Right lobe of liver (tissue), 4 donors: ENCODE results near the gene ARVCF.

Experiments used
- POLR2A ChIP-seq: fragments of 450-650 bp; IDR thresholded peaks from one replicate; pipeline ENCODE4 v1.6.1; 2017; ENCODE audit warnings: antibody characterized with exemption, mild to moderate bottlenecking
- TF ChIP-seq, protein P1 (sequence below), 4 donors: fragments of 200-600 bp in 3 of 4; fragments of 450-650 bp in 1 of 4; IDR thresholded peaks; one replicate each; pipeline versions ENCODE4 v1.5.1 to v1.8.0; 2016 to 2022; ENCODE audit warnings: antibody characterized with exemption in 4 of 4, mild to moderate bottlenecking in 2 of 4
- donor health status: DM: no; HTN: no; CAD: no.
- donor health status: DM: no; HTN: no; CAD: no.
- donor health status: DM: no; HTN: yes; CAD: no.

DNA sequence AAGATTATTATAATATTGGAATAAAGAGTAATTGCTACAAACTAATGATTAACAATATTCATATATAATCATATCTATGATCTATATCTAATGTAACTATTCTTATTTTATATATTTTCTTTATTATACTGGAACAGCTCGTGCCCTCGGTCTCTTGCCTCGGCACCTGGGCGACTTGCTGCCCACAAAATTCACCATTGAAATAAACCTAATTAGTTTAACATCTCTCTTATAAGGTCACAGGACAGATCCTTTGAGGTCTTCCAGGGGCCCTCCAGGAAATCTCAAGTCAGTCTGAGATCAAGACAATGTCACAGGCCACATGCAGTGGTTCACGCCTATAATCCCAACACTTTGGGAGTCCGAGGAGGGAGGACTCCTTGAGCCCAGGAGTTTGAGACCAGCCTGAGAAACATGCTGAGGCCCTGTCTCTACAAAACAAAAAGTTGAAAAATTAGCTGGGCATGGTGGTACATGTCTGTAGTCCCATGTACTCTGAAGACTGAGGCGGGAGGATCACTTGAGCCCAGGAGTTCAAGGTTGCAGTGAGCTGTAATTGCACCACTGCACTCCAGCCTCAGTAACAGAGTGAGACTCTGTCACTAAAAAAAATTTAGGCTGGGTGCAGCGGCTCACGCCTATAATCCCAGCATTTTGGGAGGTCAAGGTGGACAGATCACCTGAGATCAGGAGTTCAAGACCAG, 68.4 kb downstream of the ARVCF start:
- TF ChIP-seq, protein P1, sequence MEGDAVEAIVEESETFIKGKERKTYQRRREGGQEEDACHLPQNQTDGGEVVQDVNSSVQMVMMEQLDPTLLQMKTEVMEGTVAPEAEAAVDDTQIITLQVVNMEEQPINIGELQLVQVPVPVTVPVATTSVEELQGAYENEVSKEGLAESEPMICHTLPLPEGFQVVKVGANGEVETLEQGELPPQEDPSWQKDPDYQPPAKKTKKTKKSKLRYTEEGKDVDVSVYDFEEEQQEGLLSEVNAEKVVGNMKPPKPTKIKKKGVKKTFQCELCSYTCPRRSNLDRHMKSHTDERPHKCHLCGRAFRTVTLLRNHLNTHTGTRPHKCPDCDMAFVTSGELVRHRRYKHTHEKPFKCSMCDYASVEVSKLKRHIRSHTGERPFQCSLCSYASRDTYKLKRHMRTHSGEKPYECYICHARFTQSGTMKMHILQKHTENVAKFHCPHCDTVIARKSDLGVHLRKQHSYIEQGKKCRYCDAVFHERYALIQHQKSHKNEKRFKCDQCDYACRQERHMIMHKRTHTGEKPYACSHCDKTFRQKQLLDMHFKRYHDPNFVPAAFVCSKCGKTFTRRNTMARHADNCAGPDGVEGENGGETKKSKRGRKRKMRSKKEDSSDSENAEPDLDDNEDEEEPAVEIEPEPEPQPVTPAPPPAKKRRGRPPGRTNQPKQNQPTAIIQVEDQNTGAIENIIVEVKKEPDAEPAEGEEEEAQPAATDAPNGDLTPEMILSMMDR (IDR thresholded peaks at IDR 0.05), result no peak
- no peak for TF ChIP-seq POLR2A
